SK-N-SH (cell line): ENCODE data around the gene MFSD2B. TPM values are rescaled to one million over a fixed set of nuclear protein-coding genes. Genes with fewer than 3 reads are reported as not detected.

Experiments
- CTCF ChIA-PET: fragments of 300-600, 350-600 bp; formaldehyde crosslinking; extraction: SDS; loops from one replicate; lab custom pipeline; 2021; lab: Yijun Ruan, JAX
- POLR2A ChIA-PET: fragments of 350-600 bp; sonication (Branson Sonifier 250); formaldehyde crosslinking; extraction: SDS; loops from one replicate; lab custom pipeline; 2020; ENCODE audit warnings: antibody characterized with exemption, inconsistent platforms; lab: Yijun Ruan, JAX
- DNase-seq: peaks from one replicate; pipeline ENCODE4 v3.0.0; 2012
- H2AFZ ChIP-seq: fragments of 200-600 bp; sonication (generic); 2 replicates; pipeline ENCODE4 v1.8.1; 2016; ENCODE audit warnings: antibody characterized with exemption, mild to moderate bottlenecking, low read depth
- H3F3A ChIP-seq: fragments of 200-600 bp; sonication (generic); replicated peaks from 2 replicates; pipeline ENCODE3; 2016; ENCODE audit warnings: antibody characterized with exemption, mild to moderate bottlenecking; ENCODE audit not compliant: insufficient read depth
- H3K27ac ChIP-seq, 2 experiments: fragments of 200-500 bp in 1 of 2; fragments of 200-600 bp in 1 of 2; sonication (Bioruptor generic) in 1 of 2; sonication (generic), shearing (Covaris generic) in 1 of 2; 2 replicates each; pipeline versions ENCODE4 v1.5.1 to v1.6.1; 2014 to 2016; ENCODE audit warnings: low read depth in 2 of 2, inconsistent platforms in 1 of 2, low read length in 1 of 2, mild to moderate bottlenecking in 1 of 2, mixed read lengths in 1 of 2
- H3K27me3 ChIP-seq: fragments of 200-600 bp; sonication (generic), shearing (Covaris generic); 2 replicates; pipeline ENCODE4 v1.6.1; 2016; ENCODE audit warnings: mixed run types; ENCODE audit not compliant: insufficient read depth
- H3K36me3 ChIP-seq, 2 experiments: fragments of 200-500 bp in 1 of 2; fragments of 200-600 bp in 1 of 2; sonication (Bioruptor generic) in 1 of 2; sonication (generic) in 1 of 2; replicated peaks in 1 of 2; 2 replicates each; pipeline versions ENCODE3 to v1.5.1; 2014 to 2016; ENCODE audit warnings: low read length in 1 of 2, mild to moderate bottlenecking in 1 of 2; ENCODE audit not compliant: insufficient read depth in 2 of 2, control insufficient read depth in 1 of 2
- H3K4me1 ChIP-seq, 2 experiments: fragments of 200-500 bp in 1 of 2; fragments of 200-600 bp in 1 of 2; sonication (Bioruptor generic) in 1 of 2; sonication (generic), shearing (Covaris generic) in 1 of 2; 2 replicates each; pipeline versions ENCODE4 v1.5.1 to v1.6.1; 2014 to 2016; ENCODE audit warnings: low read depth in 1 of 2, low read length in 1 of 2, mixed run types in 1 of 2; ENCODE audit not compliant: insufficient read depth in 2 of 2, control insufficient read depth in 1 of 2
- H3K4me2 ChIP-seq: fragments of 200-600 bp; sonication (generic), shearing (Covaris generic); 2 replicates; pipeline ENCODE4 v1.6.1; 2017; ENCODE audit warnings: mixed run types
- H3K4me3 ChIP-seq, 2 experiments: fragments of 200-500 bp in 1 of 2; fragments of 200-600 bp in 1 of 2; sonication (Bioruptor generic) in 1 of 2; sonication (generic), shearing (Covaris generic) in 1 of 2; 2 replicates each; pipeline versions ENCODE4 v1.5.1 to v1.8.1; 2014 to 2016; ENCODE audit warnings: low read depth in 2 of 2, inconsistent platforms in 1 of 2, low read length in 1 of 2, mild to moderate bottlenecking in 1 of 2, mixed read lengths in 1 of 2, moderate library complexity in 1 of 2
- H3K79me2 ChIP-seq: fragments of 200-600 bp; sonication (generic); 2 replicates; pipeline ENCODE4 v1.8.1; 2017; ENCODE audit warnings: mild to moderate bottlenecking; ENCODE audit not compliant: insufficient read depth
- H3K9ac ChIP-seq: fragments of 200-600 bp; sonication (generic); 2 replicates; pipeline ENCODE4 v1.6.1; 2017; ENCODE audit warnings: mixed run types
- H3K9me2 ChIP-seq: fragments of 200-600 bp; sonication (generic); 2 replicates; pipeline ENCODE4 v1.6.1; 2017; ENCODE audit warnings: mixed run types
- H3K9me3 ChIP-seq: fragments of 200-600 bp; sonication (generic); 2 replicates; pipeline ENCODE4 v1.6.1; 2017; ENCODE audit warnings: mixed run types, mild to moderate bottlenecking, moderate library complexity
- H4K20me1 ChIP-seq: fragments of 200-600 bp; sonication (generic); 2 replicates; pipeline ENCODE4 v1.6.1; 2017; ENCODE audit warnings: mild to moderate bottlenecking, mixed run types; ENCODE audit not compliant: insufficient read depth
- CHD2 ChIP-seq: fragments of 150-350 bp; IDR thresholded peaks from 2 replicates; pipeline ENCODE4 v1.6.1; 2018; ENCODE audit warnings: low read length; ENCODE audit not compliant: partially characterized antibody
- ELF1 ChIP-seq: IDR thresholded peaks from 2 replicates; pipeline ENCODE4 v1.4.0; 2012
- EP300 ChIP-seq, 2 experiments: IDR thresholded peaks; 2 replicates each; pipeline versions ENCODE4 v1.4.0 to v1.6.1; 2012; ENCODE audit warnings: borderline replicate concordance in 1 of 2, low read depth in 1 of 2, low read length in 1 of 2
- EZH2phosphoT487 ChIP-seq: fragments of 200-600 bp; sonication (generic); IDR thresholded peaks from 2 replicates; pipeline ENCODE4 v1.6.1; 2017; ENCODE audit warnings: low read depth, mixed run types, mild to moderate bottlenecking, antibody characterized with exemption, moderate library complexity, borderline replicate concordance
- GABPA ChIP-seq: IDR thresholded peaks from 2 replicates; pipeline ENCODE4 v1.4.0; 2012; ENCODE audit warnings: low read depth, mild to moderate bottlenecking
- IRF3 ChIP-seq: fragments of 150-350 bp; IDR thresholded peaks from 2 replicates; pipeline ENCODE4 v1.6.1; 2016; ENCODE audit warnings: mild to moderate bottlenecking, low read depth, low read length
- JUND ChIP-seq: IDR thresholded peaks from 2 replicates; pipeline ENCODE4 v1.4.0; 2012
- MEF2A ChIP-seq: IDR thresholded peaks from 2 replicates; pipeline ENCODE4 v1.4.0; 2012; ENCODE audit warnings: low read depth, borderline replicate concordance
- NRF1 ChIP-seq: IDR thresholded peaks from 2 replicates; pipeline ENCODE4 v1.6.1; 2012; ENCODE audit warnings: low read depth, mild to moderate bottlenecking, low read length
- RAD21 ChIP-seq: IDR thresholded peaks from 2 replicates; pipeline ENCODE4 v1.6.1; 2012; ENCODE audit warnings: mild to moderate bottlenecking, low read length
- SIN3A ChIP-seq: IDR thresholded peaks from 2 replicates; pipeline ENCODE4 v1.6.1; 2012; ENCODE audit warnings: low read depth, mild to moderate bottlenecking, low read length, moderate library complexity, borderline replicate concordance
- TAF1 ChIP-seq: IDR thresholded peaks from 2 replicates; pipeline ENCODE4 v1.6.1; 2012; ENCODE audit warnings: low read depth, mild to moderate bottlenecking, low read length, moderate library complexity, borderline replicate concordance
- USF1 ChIP-seq: IDR thresholded peaks from 2 replicates; pipeline ENCODE4 v1.4.0; 2012; ENCODE audit warnings: low read depth, borderline replicate concordance
- USF2 ChIP-seq: fragments of 150-350 bp; IDR thresholded peaks from 2 replicates; pipeline ENCODE4 v1.6.1; 2017; ENCODE audit warnings: antibody characterized with exemption, low read length, low read depth, borderline replicate concordance
- WGBS: methylation state at CpG from one replicate; pipeline ENCODE4 v1.1.6; 2017; ENCODE audit warnings: low lambda C conversion rate; 5-methylcytosine and 5-hydroxymethylcytosine counted together
- polyA plus RNA-seq, 3 experiments: library from polyadenylated mRNA; depleted of rRNA; stranded (reverse); fragments of >200 nt; gene quantifications; 2 replicates each; pipeline ENCODE4 v1.2.3, GENCODE V29; 2012

The MFSD2B gene
- polyA plus RNA-seq (2012; rRNA removed), result 0.16 TPM in 1 of 2 replicates, not detected in the other
- polyA plus RNA-seq (2012; cell fraction: cytosol; rRNA removed), result 0.09 TPM in 2 replicates
- polyA plus RNA-seq (2012; cell fraction: nucleus; rRNA removed), result 0.25 and 0.38 TPM in 2 replicates

GRCh38 chr2:24009680-24010476 lies at the start of gene MFSD2B:
Gene MFSD2B (plus strand): TSS chr2:24010085. CDS start chr2:24010097, 12 bp downstream.
- peaks cover 0 to 3% of the 10 kb centered on the region in 2 experiments for H3K36me3 ChIP-seq
- H3F3A ChIP-seq, result peaks cover 1% of the 10 kb centered on the region
- ChIA-PET CTCF (interaction anchor here (0.6 to 2.1 kb wide), 6 partner anchors 12 to 494 kb away, joined by 3 to 5 read pairs (median 4); partner anchors contain the start of gene ATAD2B), POLR2A (no interaction called here)
- H4K20me1 ChIP-seq, result no peaks in the 10 kb centered on the region
- peak; percentile 86 for DNase-seq
- H3K9me2 ChIP-seq, result no peaks in the 10 kb centered on the region
- WGBS, result 31% methylated on average over 57 of the region's 75 CpGs
- no peak for TF ChIP-seq RAD21
- H3K79me2 ChIP-seq, result no peaks in the 10 kb centered on the region
- H3K4me2 ChIP-seq, result peak within 1 kb of the TSS; percentile 39; the same call in 1 of the 2 replicates
- no peaks in the 10 kb centered on the region for H3K27me3 ChIP-seq
- H3K4me1 ChIP-seq, result peaks cover 0 to 7% of the 10 kb centered on the region in 2 experiments; a peak in 1 of 4 replicates
- no peaks in the 10 kb centered on the region for H3K9me3 ChIP-seq
- H3K9ac ChIP-seq, result no peak within 1 kb of the TSS
- H3K4me3 ChIP-seq, result peak within 1 kb of the TSS; percentile 8 to 43; a peak in 3 of 4 replicates
- peak within 1 kb of the TSS; percentile 56; the same call in 1 of the 2 replicates for H2AFZ ChIP-seq
- H3K27ac ChIP-seq, result no peak within 1 kb of the TSS

- Histone ChIP-seq H3K36me3 (peaks cover 0 to 5% of the 10 kb centered on the region in 2 experiments), H3K4me1 (no peaks in the 10 kb centered on the region), H3K27ac (no peak overlapping the region), H4K20me1 (no peaks in the 10 kb centered on the region), H3K9me2 (no peaks in the 10 kb centered on the region), H3K4me3 (no peak overlapping the region), H3K27me3 (no peaks in the 10 kb centered on the region)
- 95% methylated on average over 4 of the region's 4 CpGs for WGBS
- CTCF ChIA-PET, result interaction anchor here (1.0 kb wide), 1 partner anchor 27 kb away, joined by 4 read pairs; the partner anchor contains the start of gene UBXN2A
- DNase-seq, result no peak
- no peak for TF ChIP-seq GABPA
- TF ChIP-seq USF2, result no peak
- TF ChIP-seq, all 33 proteins: peak for 0
- Histone ChIP-seq H3K9me3 (no peaks in the 10 kb centered on the region), H3F3A (peaks cover 4% of the 10 kb centered on the region), H3K4me2 (no peak overlapping the region), H3K79me2 (peaks cover 14% of the 10 kb centered on the region; the same call in 1 of the 2 replicates), H3K9ac (no peak overlapping the region), H2AFZ (no peak overlapping the region)
- POLR2A ChIA-PET, result no interaction called here
These were observed 42.0 kb upstream of the MFSD2B start for GRCh38 chr2:23967846-23968245.

GRCh38 chr2:23976883-23977282 lies 33.0 kb upstream of the MFSD2B start:
- WGBS, result 97% methylated on average over 8 of the region's 8 CpGs
- Histone ChIP-seq H3K27ac (no peak overlapping the region), H3K4me3 (no peak overlapping the region), H3K36me3 (peaks cover 0 to 55% of the 10 kb centered on the region in 2 experiments), H3K4me1 (no peaks in the 10 kb centered on the region), H3K79me2 (peaks cover 3% of the 10 kb centered on the region; the same call in 1 of the 2 replicates), H3K9me2 (no peaks in the 10 kb centered on the region), H4K20me1 (no peaks in the 10 kb centered on the region), H3F3A (no peaks in the 10 kb centered on the region), H3K4me2 (no peak overlapping the region), H3K27me3 (no peaks in the 10 kb centered on the region), H2AFZ (no peak overlapping the region), H3K9me3 (no peaks in the 10 kb centered on the region), H3K9ac (no peak overlapping the region)
- no peak for DNase-seq
- CTCF ChIA-PET, result no interaction called here
- TF ChIP-seq CHD2 (no peak), IRF3 (no peak), TAF1 (no peak), EZH2phosphoT487 (no peak), USF1 (no peak), NRF1 (no peak), EP300 (IDR thresholded peaks at IDR 0.05; ENCODE audit: borderline replicate concordance in 1 of 2, low read depth in 1 of 2, low read length in 1 of 2) (no peak), SIN3A (no peak), ELF1 (no peak), JUND (no peak), MEF2A (no peak)
- POLR2A ChIA-PET, result no interaction called here
